BLaER1 treated with 17β-estradiol and CSF1 and Interleukin-3, amounts not matched to agents 10 nM and 100 nM (cell line): ENCODE results near the gene TRIM68.

Experiments
- H3K27ac ChIP-seq, 11 experiments: shearing (Covaris generic); formaldehyde crosslinking; 2 replicates each; pipeline ENCODE4 v1.8.1; 2022
- H3K27me3 ChIP-seq, 11 experiments: shearing (Covaris generic); formaldehyde crosslinking; 2 replicates each; pipeline ENCODE4 v1.8.1; 2022
- H3K36me3 ChIP-seq, 11 experiments: shearing (Covaris generic); formaldehyde crosslinking; 2 replicates each; pipeline ENCODE4 v1.8.1; 2022
- H3K4me1 ChIP-seq, 10 experiments: shearing (Covaris generic); formaldehyde crosslinking; 2 replicates each; pipeline ENCODE4 v1.8.1; 2022
- H3K4me2 ChIP-seq, 11 experiments: shearing (Covaris generic); formaldehyde crosslinking; 2 replicates each; pipeline ENCODE4 v1.8.1; 2022
- H3K4me3 ChIP-seq, 10 experiments: shearing (Covaris generic); formaldehyde crosslinking; 2 replicates each; pipeline ENCODE4 v1.8.1; 2022
- H3K9ac ChIP-seq, 11 experiments: shearing (Covaris generic); formaldehyde crosslinking; 2 replicates each; pipeline ENCODE4 v1.8.1; 2022
- H3K9me3 ChIP-seq, 11 experiments: shearing (Covaris generic); formaldehyde crosslinking; replicated peaks in 1 of 11; 2 replicates each; pipeline ENCODE4 v1.8.1; 2022
- H4K20me1 ChIP-seq, 11 experiments: shearing (Covaris generic); formaldehyde crosslinking; 2 replicates each; pipeline ENCODE4 v1.8.1; 2022
- Cebpa-rat ChIP-seq, 11 experiments: shearing (Covaris generic); IDR thresholded peaks; 2 replicates each; pipeline ENCODE4 v1.8.1; 2022

TRIM68 gene, protein sequence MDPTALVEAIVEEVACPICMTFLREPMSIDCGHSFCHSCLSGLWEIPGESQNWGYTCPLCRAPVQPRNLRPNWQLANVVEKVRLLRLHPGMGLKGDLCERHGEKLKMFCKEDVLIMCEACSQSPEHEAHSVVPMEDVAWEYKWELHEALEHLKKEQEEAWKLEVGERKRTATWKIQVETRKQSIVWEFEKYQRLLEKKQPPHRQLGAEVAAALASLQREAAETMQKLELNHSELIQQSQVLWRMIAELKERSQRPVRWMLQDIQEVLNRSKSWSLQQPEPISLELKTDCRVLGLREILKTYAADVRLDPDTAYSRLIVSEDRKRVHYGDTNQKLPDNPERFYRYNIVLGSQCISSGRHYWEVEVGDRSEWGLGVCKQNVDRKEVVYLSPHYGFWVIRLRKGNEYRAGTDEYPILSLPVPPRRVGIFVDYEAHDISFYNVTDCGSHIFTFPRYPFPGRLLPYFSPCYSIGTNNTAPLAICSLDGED

DNA sequence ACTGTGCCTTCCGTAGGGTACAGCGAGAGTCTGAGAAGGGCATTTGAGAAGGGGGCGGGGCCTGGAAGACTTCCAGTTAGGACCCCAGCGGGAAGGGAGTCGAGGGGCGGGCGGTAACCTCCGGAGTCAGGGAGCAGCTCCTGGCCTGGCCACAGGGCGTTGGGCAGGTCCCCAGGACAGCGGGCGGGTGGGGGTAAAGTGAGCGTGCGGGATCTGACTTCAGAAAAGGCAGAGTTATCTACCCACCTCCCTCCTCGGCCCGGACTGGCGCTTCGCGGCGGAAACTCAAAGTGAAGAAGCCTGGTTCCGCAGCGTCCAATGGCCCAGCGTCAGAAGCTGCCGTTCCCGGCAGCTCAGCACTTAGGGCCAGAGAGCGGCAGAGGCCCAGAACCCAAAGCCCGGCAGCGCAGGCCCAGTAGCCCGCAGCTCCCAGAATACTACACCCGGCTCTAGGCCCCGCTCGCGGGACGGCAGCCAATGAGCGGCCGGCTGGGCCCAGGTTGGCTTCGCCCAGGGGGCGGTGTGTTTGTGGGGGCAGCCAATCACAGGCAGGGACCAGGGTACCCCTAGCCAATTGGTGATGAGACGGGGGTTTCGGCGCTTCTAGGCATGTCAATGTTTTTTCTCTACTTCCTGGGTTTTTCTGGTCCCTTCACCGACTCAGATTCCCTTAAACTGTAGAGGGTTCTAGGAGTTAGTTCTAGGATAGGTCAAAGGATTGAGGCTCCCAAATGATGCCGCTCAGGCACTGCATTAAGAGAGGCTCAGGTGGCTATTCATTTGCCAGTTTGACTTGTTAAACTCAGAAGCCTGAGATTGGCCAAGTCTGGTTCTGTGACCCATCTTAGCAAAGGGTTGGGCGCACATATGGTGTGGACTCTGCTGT, at the start of gene TRIM68:
TRIM68 (minus strand) TSS at position 451 of the 886 bp plus-strand sequence. CDS start 2,727 bp downstream, outside the sequence.
- Histone ChIP-seq H3K36me3 (peaks cover 14 to 30% (median 23%) of the 10 kb centered on the region in 11 experiments), H4K20me1 (no peaks in the 10 kb centered on the region), H3K4me2 (peak within 1 kb of the TSS; percentile 62 to 85 (median 77)), H3K27ac (peak within 1 kb of the TSS; percentile 74 to 90 (median 86)), H3K4me3 (peak within 1 kb of the TSS; percentile 65 to 82 (median 73)), H3K9me3 (peaks cover 0 to 5% (median 0%) of the 10 kb centered on the region in 11 experiments; a peak in 2 of 22 replicates), H3K4me1 (peaks cover 18 to 27% (median 20%) of the 10 kb centered on the region in 10 experiments), H3K9ac (peak within 1 kb of the TSS; percentile 84 to 90 (median 87)), H3K27me3 (no peaks in the 10 kb centered on the region)
- no peak for TF ChIP-seq Cebpa-rat (IDR thresholded peaks at IDR 0.05)

DNA sequence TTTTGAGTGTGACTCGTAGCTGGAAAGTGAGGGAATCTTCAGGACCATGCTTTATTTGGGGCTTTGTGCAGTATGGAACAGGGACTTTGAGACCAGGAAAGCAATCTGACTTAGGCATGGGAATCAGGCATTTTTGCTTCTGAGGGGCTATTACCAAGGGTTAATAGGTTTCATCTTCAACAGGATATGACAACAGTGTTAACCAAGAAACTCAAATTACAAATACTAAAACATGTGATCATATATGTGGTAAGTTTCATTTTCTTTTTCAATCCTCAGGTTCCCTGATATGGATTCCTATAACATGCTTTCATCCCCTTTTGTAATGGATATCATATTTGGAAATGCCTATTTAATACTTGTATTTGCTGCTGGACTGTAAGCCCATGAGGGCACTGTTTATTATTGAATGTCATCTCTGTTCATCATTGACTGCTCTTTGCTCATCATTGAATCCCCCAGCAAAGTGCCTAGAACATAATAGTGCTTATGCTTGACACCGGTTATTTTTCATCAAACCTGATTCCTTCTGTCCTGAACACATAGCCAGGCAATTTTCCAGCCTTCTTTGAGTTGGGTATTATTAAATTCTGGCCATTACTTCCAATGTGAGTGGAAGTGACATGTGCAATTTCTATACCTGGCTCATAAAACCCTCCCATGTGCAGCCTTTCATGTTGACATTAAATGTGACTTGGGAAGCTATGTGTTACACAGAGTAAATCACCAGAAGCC, 46.8 kb upstream of the TRIM68 start:
- Histone ChIP-seq H3K4me1 (peaks cover 0 to 5% (median 0%) of the 10 kb centered on the region in 10 experiments; a peak in 1 of 20 replicates), H3K27ac (no peak overlapping the region), H3K4me3 (no peak overlapping the region), H4K20me1 (no peaks in the 10 kb centered on the region), H3K9me3 (0 out of 22 replicates have a peak, but pooled peaks cover 0 to 3% (median 0%) of the 10 kb centered on the region in 11 experiments), H3K9ac (no peak overlapping the region), H3K27me3 (no peaks in the 10 kb centered on the region), H3K4me2 (no peak overlapping the region), H3K36me3 (no peaks in the 10 kb centered on the region)
- TF ChIP-seq Cebpa-rat (IDR thresholded peaks at IDR 0.05): no peak

DNA sequence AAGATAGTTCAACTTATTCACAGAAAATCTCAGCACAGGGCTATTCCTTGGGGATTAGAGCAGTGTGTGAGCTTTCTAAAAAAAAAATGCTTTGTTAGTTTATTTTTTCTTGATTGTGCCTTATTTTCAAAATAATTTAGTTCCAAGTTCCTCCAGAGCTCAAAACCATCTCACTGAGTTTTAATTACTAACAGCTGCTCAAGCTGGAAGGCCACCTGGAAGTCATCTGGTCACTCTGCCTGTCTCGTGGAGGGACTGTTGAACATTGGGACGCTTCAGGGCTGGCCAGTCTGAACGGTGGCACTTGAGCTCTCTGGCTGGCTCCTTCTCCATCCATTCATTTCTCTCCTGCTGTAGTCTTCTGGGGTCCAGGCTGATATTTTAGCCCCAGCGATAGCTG, 39.7 kb upstream of the TRIM68 start:
- H3K4me3 ChIP-seq: no peak overlapping the region
- peaks cover 0 to under 1% (median 0%) of the 10 kb centered on the region in 10 experiments; a peak in 2 of 20 replicates for H3K4me1 ChIP-seq
- no peak overlapping the region for H3K27ac ChIP-seq
- no peak for TF ChIP-seq Cebpa-rat (IDR thresholded peaks at IDR 0.05)
- no peaks in the 10 kb centered on the region for H4K20me1 ChIP-seq
- no peak overlapping the region for H3K4me2 ChIP-seq
- no peaks in the 10 kb centered on the region for H3K27me3 ChIP-seq
- H3K36me3 ChIP-seq: no peaks in the 10 kb centered on the region
- no peaks in the 10 kb centered on the region for H3K9me3 ChIP-seq
- no peak overlapping the region for H3K9ac ChIP-seq

DNA sequence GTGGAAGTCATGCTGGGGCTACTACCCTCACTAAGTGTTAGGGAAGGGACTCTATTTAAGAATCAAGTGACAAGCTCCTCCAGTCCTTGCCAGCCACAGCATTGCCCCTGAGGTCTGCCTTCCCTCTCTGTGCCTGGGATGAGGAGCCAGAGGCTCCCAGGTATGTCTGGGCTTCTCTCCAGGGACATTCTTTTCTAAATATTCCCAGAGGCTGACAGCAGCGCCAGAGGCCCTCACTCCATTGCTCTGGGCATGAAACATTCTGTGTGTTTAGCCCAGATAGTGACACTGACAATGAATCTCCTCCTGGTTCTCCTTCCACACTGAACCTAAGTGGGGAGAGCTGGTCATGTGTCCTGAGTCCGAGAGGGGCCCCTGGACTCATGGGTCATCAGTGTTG, 37.9 kb upstream of the TRIM68 start:
- no peak overlapping the region for H3K4me2 ChIP-seq
- H3K27me3 ChIP-seq: no peaks in the 10 kb centered on the region
- H3K4me1 ChIP-seq: peaks cover 0 to 5% (median 0%) of the 10 kb centered on the region in 10 experiments; a peak in 2 of 20 replicates
- H3K27ac ChIP-seq: no peak overlapping the region
- H3K36me3 ChIP-seq: no peaks in the 10 kb centered on the region
- H3K9me3 ChIP-seq: no peaks in the 10 kb centered on the region
- H3K4me3 ChIP-seq: no peak overlapping the region
- TF ChIP-seq Cebpa-rat (IDR thresholded peaks at IDR 0.05): no peak
- no peaks in the 10 kb centered on the region for H4K20me1 ChIP-seq
- no peak overlapping the region for H3K9ac ChIP-seq

DNA sequence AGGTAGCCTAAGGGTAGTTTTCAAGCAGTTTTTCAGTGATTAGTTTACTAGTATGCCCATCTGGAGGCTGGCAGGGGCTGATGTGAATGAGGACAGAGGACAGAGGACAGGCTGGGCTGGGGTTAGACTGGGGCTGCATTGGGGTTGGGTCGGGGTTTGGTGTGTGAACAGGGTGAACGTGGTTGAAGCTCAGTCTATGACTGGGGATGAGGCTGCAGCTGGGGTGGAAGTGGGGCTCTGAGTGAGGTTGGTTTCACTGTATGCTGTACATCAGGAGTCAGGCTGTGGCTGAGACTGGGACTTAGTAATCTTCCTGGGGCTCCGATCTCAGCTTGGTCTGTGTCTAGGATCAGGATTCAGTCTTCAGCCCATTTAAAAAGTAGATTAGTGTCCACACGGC, 36.2 kb upstream of the TRIM68 start:
- Histone ChIP-seq H3K4me1 (peaks cover 0 to 5% (median 0%) of the 10 kb centered on the region in 10 experiments; a peak in 2 of 20 replicates), H3K27me3 (no peaks in the 10 kb centered on the region), H3K9me3 (no peaks in the 10 kb centered on the region), H3K36me3 (no peaks in the 10 kb centered on the region), H3K27ac (no peak overlapping the region), H3K4me2 (no peak overlapping the region), H3K9ac (no peak overlapping the region), H3K4me3 (no peak overlapping the region), H4K20me1 (no peaks in the 10 kb centered on the region)
- TF ChIP-seq Cebpa-rat (IDR thresholded peaks at IDR 0.05): no peak

DNA sequence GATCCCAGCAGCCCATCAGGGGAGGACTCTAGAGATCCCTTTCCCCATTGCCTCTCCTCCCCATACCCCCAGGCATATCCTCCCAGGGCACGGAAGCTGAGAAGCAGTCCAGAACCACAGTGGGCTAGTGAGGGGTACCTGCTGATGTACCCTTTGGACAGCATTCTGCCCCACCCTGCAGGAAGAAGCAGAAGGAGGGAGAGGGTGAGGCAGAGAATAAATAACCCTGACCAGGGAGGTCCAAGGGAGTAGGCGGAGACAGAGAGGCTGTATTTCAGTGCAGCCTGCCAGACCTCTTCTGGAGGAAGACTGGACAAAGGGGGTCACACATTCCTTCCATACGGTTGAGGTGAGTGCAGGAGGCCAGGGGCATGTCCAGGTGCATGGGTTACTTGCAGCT, 35.7 kb upstream of the TRIM68 start, which contains the start of gene OR51E1:
OR51E1 (plus strand) TSS at position 301 of the 400 bp plus-strand sequence. CDS start 8,545 bp downstream, outside the sequence.
- Histone ChIP-seq H3K27me3 (no peaks in the 10 kb centered on the region), H3K27ac (no peak within 1 kb of the TSS), H3K9me3 (no peaks in the 10 kb centered on the region), H3K9ac (no peak within 1 kb of the TSS), H3K36me3 (no peaks in the 10 kb centered on the region), H3K4me3 (no peak within 1 kb of the TSS), H3K4me2 (peak within 1 kb of the TSS in 4 of 11 experiments; percentile 3 to 36 (median 18); a peak in 2 of 22 replicates), H4K20me1 (no peaks in the 10 kb centered on the region), H3K4me1 (peaks cover 0 to 5% (median 0%) of the 10 kb centered on the region in 10 experiments; a peak in 2 of 20 replicates)
- TF ChIP-seq Cebpa-rat (IDR thresholded peaks at IDR 0.05): no peak

DNA sequence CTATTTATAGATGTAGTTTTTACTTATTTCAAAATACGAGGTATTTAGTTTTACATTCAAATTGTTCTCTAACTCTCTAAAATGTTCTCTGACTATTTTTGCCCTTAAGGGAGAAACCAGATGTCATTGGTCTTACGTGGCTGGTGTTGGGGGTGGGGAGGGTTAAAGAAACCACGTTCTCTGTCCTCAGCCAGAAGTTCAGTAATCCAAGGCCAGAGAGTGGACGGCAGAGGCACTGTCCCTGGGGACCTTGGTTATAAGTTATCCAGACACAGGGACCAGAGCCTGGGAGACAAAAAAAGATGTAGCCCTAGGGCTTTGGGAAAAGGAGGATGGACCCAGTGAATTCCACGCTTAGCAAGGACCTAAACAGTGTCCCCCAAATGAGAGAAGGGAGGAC, 35.0 kb upstream of the TRIM68 start:
- peak overlapping the region in 3 of 11 experiments; percentile 16 to 36 (median 21); a peak in 2 of 22 replicates for H3K4me2 ChIP-seq
- H3K36me3 ChIP-seq: no peaks in the 10 kb centered on the region
- H4K20me1 ChIP-seq: no peaks in the 10 kb centered on the region
- H3K4me3 ChIP-seq: no peak overlapping the region
- TF ChIP-seq Cebpa-rat (IDR thresholded peaks at IDR 0.05): no peak
- no peaks in the 10 kb centered on the region for H3K9me3 ChIP-seq
- no peak overlapping the region for H3K27ac ChIP-seq
- H3K9ac ChIP-seq: no peak overlapping the region
- H3K4me1 ChIP-seq: peaks cover 0 to 5% (median 0%) of the 10 kb centered on the region in 10 experiments; a peak in 2 of 20 replicates
- H3K27me3 ChIP-seq: no peaks in the 10 kb centered on the region

DNA sequence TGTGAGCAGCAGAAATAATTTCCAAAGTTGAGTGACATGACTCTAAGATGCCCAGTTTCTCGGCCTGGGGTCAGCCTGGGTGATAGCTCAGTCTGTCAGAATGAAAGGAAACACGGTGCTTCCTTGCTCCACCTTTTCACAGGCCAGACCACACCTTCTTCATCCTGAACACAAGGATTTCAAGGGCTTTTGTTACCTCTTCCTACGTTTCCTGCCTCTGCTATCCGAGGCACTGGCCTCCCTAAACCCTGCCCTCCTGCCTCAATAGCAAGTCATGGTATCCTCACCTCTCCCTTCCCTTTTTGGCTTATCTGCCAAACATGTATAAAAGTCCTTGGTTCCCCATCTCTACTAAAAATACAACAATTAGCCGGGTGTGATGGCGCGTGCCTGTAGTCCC, 34.0 kb upstream of the TRIM68 start:
- no peak overlapping the region for H3K4me3 ChIP-seq
- peaks cover 0 to 5% (median 0%) of the 10 kb centered on the region in 10 experiments; a peak in 3 of 20 replicates for H3K4me1 ChIP-seq
- TF ChIP-seq Cebpa-rat (IDR thresholded peaks at IDR 0.05): no peak
- no peaks in the 10 kb centered on the region for H3K36me3 ChIP-seq
- no peak overlapping the region for H3K27ac ChIP-seq
- no peaks in the 10 kb centered on the region for H3K9me3 ChIP-seq
- no peak overlapping the region for H3K9ac ChIP-seq
- H4K20me1 ChIP-seq: no peaks in the 10 kb centered on the region
- no peaks in the 10 kb centered on the region for H3K27me3 ChIP-seq
- peak overlapping the region in 1 of 11 experiments; percentile 36; a peak in 2 of 22 replicates for H3K4me2 ChIP-seq
